ENCODE results near the gene HMX1.

Gene HMX1

GRCh38 chr4:8817096-8817812, 54.4 kb downstream of the HMX1 start:
- DNase-seq, result no peak
